ENCODE data around the gene DSG2.

DNA sequence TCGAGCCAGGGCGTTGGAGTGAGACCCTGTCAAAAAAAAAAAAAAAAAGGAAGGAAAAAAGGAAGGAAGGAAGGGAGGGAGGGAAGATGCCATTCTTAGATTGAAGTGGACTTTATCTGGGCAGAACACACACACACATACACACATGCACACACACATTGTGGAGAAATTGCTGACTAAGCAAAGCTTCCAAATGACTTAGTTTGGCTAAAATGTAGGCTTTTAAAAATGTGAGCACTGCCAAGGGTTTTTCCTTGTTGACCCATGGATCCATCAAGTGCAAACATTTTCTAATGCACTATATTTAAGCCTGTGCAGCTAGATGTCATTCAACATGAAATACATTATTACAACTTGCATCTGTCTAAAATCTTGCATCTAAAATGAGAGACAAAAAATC is 93.1 kb downstream of the DSG2 start:
- TF ChIP-seq, protein P1, sequence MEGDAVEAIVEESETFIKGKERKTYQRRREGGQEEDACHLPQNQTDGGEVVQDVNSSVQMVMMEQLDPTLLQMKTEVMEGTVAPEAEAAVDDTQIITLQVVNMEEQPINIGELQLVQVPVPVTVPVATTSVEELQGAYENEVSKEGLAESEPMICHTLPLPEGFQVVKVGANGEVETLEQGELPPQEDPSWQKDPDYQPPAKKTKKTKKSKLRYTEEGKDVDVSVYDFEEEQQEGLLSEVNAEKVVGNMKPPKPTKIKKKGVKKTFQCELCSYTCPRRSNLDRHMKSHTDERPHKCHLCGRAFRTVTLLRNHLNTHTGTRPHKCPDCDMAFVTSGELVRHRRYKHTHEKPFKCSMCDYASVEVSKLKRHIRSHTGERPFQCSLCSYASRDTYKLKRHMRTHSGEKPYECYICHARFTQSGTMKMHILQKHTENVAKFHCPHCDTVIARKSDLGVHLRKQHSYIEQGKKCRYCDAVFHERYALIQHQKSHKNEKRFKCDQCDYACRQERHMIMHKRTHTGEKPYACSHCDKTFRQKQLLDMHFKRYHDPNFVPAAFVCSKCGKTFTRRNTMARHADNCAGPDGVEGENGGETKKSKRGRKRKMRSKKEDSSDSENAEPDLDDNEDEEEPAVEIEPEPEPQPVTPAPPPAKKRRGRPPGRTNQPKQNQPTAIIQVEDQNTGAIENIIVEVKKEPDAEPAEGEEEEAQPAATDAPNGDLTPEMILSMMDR (IDR thresholded peaks at IDR 0.05), result no peak
- TF ChIP-seq POLR2A (IDR thresholded peaks at IDR 0.05), result no peak

Data from sigmoid colon (tissue), 3 donors.